Testis (tissue), 3 donors: ENCODE results near the gene CD4. TPM values are rescaled to one million over a fixed set of nuclear protein-coding genes. Genes with fewer than 3 reads are reported as not detected.
A peak's percentile ranks its signal among the peaks of the same experiment; 100 is the strongest.

Experiments
- DNase-seq: peaks from one replicate; pipeline ENCODE4 v3.0.0-alpha.2; 2019
- H3K27ac ChIP-seq, 2 donors: fragments of 200-600 bp; sonication (generic); one replicate each; pipeline ENCODE4 v1.5.1; 2019
- H3K27me3 ChIP-seq: fragments of 200-600 bp; sonication (generic); one replicate; pipeline ENCODE4 v1.5.1; 2019
- H3K36me3 ChIP-seq: fragments of 200-600 bp; sonication (generic); one replicate; pipeline ENCODE4 v1.5.1; 2017; ENCODE audit warnings: low read depth; ENCODE audit errors: missing control alignments
- H3K4me1 ChIP-seq: fragments of 200-600 bp; sonication (generic); one replicate; pipeline ENCODE4 v1.5.1; 2019
- H3K4me3 ChIP-seq, 2 donors: fragments of 200-600 bp; sonication (generic); one replicate each; pipeline ENCODE4 v1.5.1; 2017 to 2019
- H3K9me3 ChIP-seq: fragments of 200-600 bp; sonication (generic); one replicate; pipeline ENCODE4 v1.5.1; 2017
- CTCF ChIP-seq, 3 experiments: fragments of 450-650 bp in 2 of 3; fragments of 200-600 bp in 1 of 3; sonication (generic) in 1 of 3; IDR thresholded peaks; one replicate each; pipeline ENCODE4 v1.5.1; 2016 to 2019; ENCODE audit warnings: antibody characterized with exemption in 3 of 3, mild to moderate bottlenecking in 2 of 3, moderate library complexity in 1 of 3
- POLR2A ChIP-seq: fragments of 450-650 bp; IDR thresholded peaks from one replicate; pipeline ENCODE4 v1.6.1; 2017; ENCODE audit warnings: antibody characterized with exemption, mild to moderate bottlenecking, moderate library complexity
- WGBS, 2 donors: methylation state at CpG; one replicate each; pipeline ENCODE4 v1.1.5; 2018; 5-methylcytosine and 5-hydroxymethylcytosine counted together
- intact Hi-C: fragments of 100-400 bp; cut with DNase I; formaldehyde crosslinking; loops from one replicate; pipeline ENCODE4 v1.15.1; 2023; ENCODE audit warnings: low total_unique reads
- polyA plus RNA-seq: library from polyadenylated mRNA; stranded (reverse); fragments of 350-450 nt; fragmentation: Illumina TruSeq; extraction: RNeasy Lipid Tissue Mini Kit (QIAGEN cat#74804); gene quantifications from one replicate; pipeline ENCODE4 v1.2.3, GENCODE V29; 2014; ENCODE audit warnings: low read depth, low replicate concordance; ENCODE audit not compliant: insufficient read depth
- total RNA-seq, 2 donors: library from RNA; depleted of rRNA; stranded (reverse); fragments of >200 nt; gene quantifications; one replicate each; pipeline ENCODE4 v1.2.3, GENCODE V29; 2016

Gene CD4
- total and polyA plus RNA-seq, 3 donors from 2014 or later, result 2.0 to 22.2 (median 4.5) TPM

- Histone ChIP-seq H3K27ac (peak overlapping the region; percentile 87 to 91), H3K4me1 (peaks cover 7% of the 10 kb centered on the region), H3K27me3 (no peaks in the 10 kb centered on the region), H3K9me3 (no peaks in the 10 kb centered on the region), H3K36me3 (no peaks in the 10 kb centered on the region), H3K4me3 (peak overlapping the region; percentile 75 to 87)
- 12 to 35% methylated on average over 9 to 19 of the region's 19 CpGs for WGBS, 2 donors
- no peak for DNase-seq
- TF ChIP-seq CTCF (IDR thresholded peaks at IDR 0.05), result no peak
- TF ChIP-seq POLR2A, result no peak
- intact Hi-C loops, result loop anchor here (10.0 kb wide), 1 partner anchor 55 kb away; the partner anchor contains the start of gene LAG3
These were observed 40.4 kb downstream of the CD4 start for GRCh38 chr12:6829536-6830220.

GRCh38 chr12:6830286-6830890 is 41.1 kb downstream of the CD4 start:
- no peaks in the 10 kb centered on the region for H3K36me3 ChIP-seq
- peaks cover 7% of the 10 kb centered on the region for H3K4me1 ChIP-seq
- intact Hi-C loops, result no loop called here
- TF ChIP-seq CTCF (IDR thresholded peaks at IDR 0.05) (no peak), POLR2A (no peak)
- WGBS, 2 donors, result 83 to 88% methylated on average over 6 to 11 of the region's 11 CpGs
- H3K4me3 ChIP-seq, result no peak overlapping the region
- H3K27ac ChIP-seq, result no peak overlapping the region
- H3K9me3 ChIP-seq, result no peaks in the 10 kb centered on the region
- DNase-seq, result no peak
- H3K27me3 ChIP-seq, result no peaks in the 10 kb centered on the region

- Histone ChIP-seq H3K36me3 (no peaks in the 10 kb centered on the region), H3K9me3 (no peaks in the 10 kb centered on the region), H3K27me3 (no peaks in the 10 kb centered on the region), H3K27ac (no peak overlapping the region), H3K4me1 (peaks cover 7% of the 10 kb centered on the region), H3K4me3 (no peak overlapping the region)
- DNase-seq, result no peak
- intact Hi-C loops, result no loop called here
- WGBS, 2 donors, result 83 to 86% methylated on average over 5 to 6 of the region's 6 CpGs
- no peak for TF ChIP-seq POLR2A
These were observed 41.7 kb downstream of the CD4 start for GRCh38 chr12:6830999-6831398.

- no peaks in the 10 kb centered on the region for H3K36me3 ChIP-seq
- no peaks in the 10 kb centered on the region for H3K27me3 ChIP-seq
- no peak for DNase-seq
- intact Hi-C loops, result no loop called here
- TF ChIP-seq CTCF (IDR thresholded peaks at IDR 0.05) (no peak), POLR2A (no peak)
- H3K4me1 ChIP-seq, result peaks cover 7% of the 10 kb centered on the region
- H3K9me3 ChIP-seq, result no peaks in the 10 kb centered on the region
- no peak overlapping the region for H3K27ac ChIP-seq
- H3K4me3 ChIP-seq, result no peak overlapping the region
- 85 to 87% methylated on average over 12 of the region's 12 CpGs for WGBS, 2 donors
These were observed 42.2 kb downstream of the CD4 start for GRCh38 chr12:6831450-6831995.

GRCh38 chr12:6832125-6832524 is 42.8 kb downstream of the CD4 start:
- Histone ChIP-seq H3K27ac (no peak overlapping the region), H3K4me3 (no peak overlapping the region), H3K4me1 (peaks cover 4% of the 10 kb centered on the region), H3K9me3 (no peaks in the 10 kb centered on the region), H3K27me3 (no peaks in the 10 kb centered on the region), H3K36me3 (no peaks in the 10 kb centered on the region)
- 92 to 94% methylated on average over 4 of the region's 4 CpGs for WGBS, 2 donors
- TF ChIP-seq CTCF (IDR thresholded peaks at IDR 0.05) (no peak), POLR2A (no peak)
- intact Hi-C loops, result no loop called here
- DNase-seq, result no peak
